Measurements from ENCODE around the gene PRKG1.
A peak's percentile ranks its signal among the peaks of the same experiment; 100 is the strongest.
"Not testable (repeated sequence)": the region's sequence is repeated elsewhere in the genome, so short reads cannot be mapped to it uniquely, and the experiment has no call there.

PRKG1 gene

GRCh38 chr10:51231754-51232153 lies 157.5 kb downstream of the PRKG1 start:
- peak; percentile 53 for DNase-seq

GRCh38 chr10:51233337-51234100 lies 159.2 kb downstream of the PRKG1 start:
- DNase-seq = no peak

GRCh38 chr10:51235865-51236264 lies 161.6 kb downstream of the PRKG1 start:
- DNase-seq = no peak

GRCh38 chr10:51239006-51239405 lies 164.7 kb downstream of the PRKG1 start:
- DNase-seq = no peak

GRCh38 chr10:51241461-51241860 lies 167.2 kb downstream of the PRKG1 start:
- no peak for DNase-seq

GRCh38 chr10:51242393-51242792 lies 168.1 kb downstream of the PRKG1 start:
- DNase-seq = no peak

- peak; percentile 51 for DNase-seq
Measured at GRCh38 chr10:51244309-51244708, 170.0 kb downstream of the PRKG1 start.

- DNase-seq = peak; percentile 87
Measured at GRCh38 chr10:51244748-51245490, 170.6 kb downstream of the PRKG1 start.

GRCh38 chr10:51246156-51246555 lies 171.9 kb downstream of the PRKG1 start:
- DNase-seq = no peak

GRCh38 chr10:51250278-51250920 lies 176.1 kb downstream of the PRKG1 start:
- no peak for DNase-seq

GRCh38 chr10:51251110-51251509 lies 176.8 kb downstream of the PRKG1 start:
- no peak for DNase-seq

- peak; percentile 8 for DNase-seq
Measured at GRCh38 chr10:51255381-51255780, 181.1 kb downstream of the PRKG1 start.

- DNase-seq = peak; percentile 20
Measured at GRCh38 chr10:51257511-51258248, 183.4 kb downstream of the PRKG1 start.

- DNase-seq = peak; percentile 6
Measured at GRCh38 chr10:51260376-51260775, 186.1 kb downstream of the PRKG1 start.

- DNase-seq = peak; percentile 23
Measured at GRCh38 chr10:51266496-51266895, 192.2 kb downstream of the PRKG1 start.

- DNase-seq = not testable (repeated sequence)
Measured at GRCh38 chr10:51267980-51268570, 193.8 kb downstream of the PRKG1 start.

- peak; percentile 48 for DNase-seq
Measured at GRCh38 chr10:51269821-51270220, 195.5 kb downstream of the PRKG1 start.

- DNase-seq = peak; percentile 54
Measured at GRCh38 chr10:51270936-51271530, 196.7 kb downstream of the PRKG1 start.

GRCh38 chr10:51272099-51272498 lies 197.8 kb downstream of the PRKG1 start:
- not testable (repeated sequence) for DNase-seq

GRCh38 chr10:51272555-51272954 lies 198.3 kb downstream of the PRKG1 start:
- peak; percentile 46 for DNase-seq

- no peak for DNase-seq
Measured at GRCh38 chr10:51273574-51273973, 199.3 kb downstream of the PRKG1 start.

GRCh38 chr10:51276097-51276496 lies 201.8 kb downstream of the PRKG1 start:
- DNase-seq = not testable (repeated sequence)

All from fibroblast of skin of right quadriceps (primary cell).